Left colon (tissue), 2 donors: Measurements from ENCODE around the gene BANF2. TPM values are rescaled to one million over a fixed set of nuclear protein-coding genes. Genes with fewer than 3 reads are reported as not detected.
"Not testable (repeated sequence)": the region's sequence is repeated elsewhere in the genome, so short reads cannot be mapped to it uniquely, and the experiment has no call there.

ENCODE experiments used
- ATAC-seq: fragments of 200-7000 bp; cut with Tn5 transposase; one replicate; pipeline ENCODE4 v1.9.1; 2020; ENCODE audit warnings: mild to moderate bottlenecking, moderate library complexity
- DNase-seq, 2 donors: peaks; one replicate each; pipeline ENCODE4 v3.0.0-alpha.2; 2020
- intact Hi-C, 2 donors: fragments of 100-400 bp; cut with DNase I in 1 of 2; cut with micrococcal nuclease in 1 of 2; formaldehyde crosslinking; loops; one replicate each; pipeline versions ENCODE4 v1.11.2 to v1.14.0; 2022; cut with DNase I, micrococcal nuclease
- long read RNA-seq: library from polyadenylated mRNA; unstranded; transcript quantifications from one replicate; pipeline ENCODE4 v2.0.0, GENCODE V29; 2021
- total RNA-seq, 2 donors: library from RNA; stranded (reverse); fragmentation: NEBNext Ultra II Directional; extraction: Animal tissue kit (Norgen Biotek cat#: 25700); gene quantifications; one replicate each; pipeline ENCODE4 v1.2.1, GENCODE V29; 2021
- donor health status: DM: no; HTN: no; CAD: no.
- donor health status: DM: yes; HTN: yes; CAD: no.

Gene BANF2
- not detected for total RNA-seq
- long read RNA-seq: 0 reads

DNA sequence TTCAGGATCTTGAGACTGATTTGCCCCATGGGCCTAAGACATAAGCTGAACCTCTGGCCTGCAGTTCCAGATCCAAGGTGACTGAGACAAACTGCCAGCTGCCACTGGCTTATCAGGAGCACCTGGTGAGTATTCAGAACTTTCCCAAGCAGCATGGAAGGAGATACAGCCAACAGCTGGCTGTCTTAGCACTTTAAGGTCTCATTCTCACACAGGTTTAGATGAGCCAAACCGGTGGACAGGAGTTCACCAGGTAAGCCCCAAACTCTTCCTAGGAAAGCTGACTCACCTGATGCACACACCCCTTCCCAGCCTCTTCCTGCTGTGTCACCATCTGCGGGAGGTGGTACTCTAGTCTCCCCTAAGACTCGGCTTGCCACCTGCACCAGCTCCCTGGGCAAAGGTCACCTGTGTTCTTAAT is at the start of gene BANF2:
TSS of gene BANF2 (plus strand) at position 36 of the 421 bp plus-strand sequence. CDS start 25,060 bp downstream, outside the sequence.
- intact Hi-C loops: no loop called here
- DNase-seq: peak in 1 of 2 donors; percentile 44

GRCh38 chr20:17650301-17651128 is 49.3 kb upstream of the BANF2 start:
- ATAC-seq (no peak), DNase-seq (peak in 1 of 2 donors; percentile 25)
- intact Hi-C loops: no loop called here

More for the DNA sequence above, at the start of gene BANF2:
- peak; percentile 82 for ATAC-seq

DNA sequence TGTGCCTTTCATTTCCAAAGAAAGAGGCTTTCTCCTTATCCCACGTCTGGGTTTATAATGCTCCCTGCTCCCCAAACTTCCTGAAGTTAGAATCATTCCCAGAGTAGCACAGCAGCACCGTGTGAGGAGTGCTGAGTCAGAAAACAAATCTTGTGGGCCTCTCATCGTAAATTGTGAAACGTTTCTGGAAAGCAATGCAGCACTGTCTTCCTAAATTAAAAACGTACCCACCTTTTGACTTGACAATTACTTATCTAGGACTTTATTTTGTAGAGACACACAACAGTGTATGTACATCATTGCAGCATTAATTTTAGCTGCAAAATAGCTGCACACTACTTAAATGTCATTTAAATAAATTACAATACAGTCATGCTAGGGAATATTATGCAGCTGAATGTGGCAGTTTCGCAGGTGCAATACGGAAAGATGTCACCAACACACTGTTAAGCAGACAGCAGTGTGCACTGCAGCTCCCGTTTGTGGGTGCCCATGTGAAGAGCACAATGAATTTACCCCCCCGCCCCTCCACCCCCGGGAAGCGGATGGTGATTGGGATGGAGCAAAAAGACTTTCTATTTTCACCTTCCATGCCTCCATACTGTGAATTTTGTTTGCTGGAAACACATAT is 48.5 kb upstream of the BANF2 start:
- intact Hi-C loops: no loop called here
- DNase-seq: peak in 1 of 2 donors; percentile 8
- no peak for ATAC-seq

DNA sequence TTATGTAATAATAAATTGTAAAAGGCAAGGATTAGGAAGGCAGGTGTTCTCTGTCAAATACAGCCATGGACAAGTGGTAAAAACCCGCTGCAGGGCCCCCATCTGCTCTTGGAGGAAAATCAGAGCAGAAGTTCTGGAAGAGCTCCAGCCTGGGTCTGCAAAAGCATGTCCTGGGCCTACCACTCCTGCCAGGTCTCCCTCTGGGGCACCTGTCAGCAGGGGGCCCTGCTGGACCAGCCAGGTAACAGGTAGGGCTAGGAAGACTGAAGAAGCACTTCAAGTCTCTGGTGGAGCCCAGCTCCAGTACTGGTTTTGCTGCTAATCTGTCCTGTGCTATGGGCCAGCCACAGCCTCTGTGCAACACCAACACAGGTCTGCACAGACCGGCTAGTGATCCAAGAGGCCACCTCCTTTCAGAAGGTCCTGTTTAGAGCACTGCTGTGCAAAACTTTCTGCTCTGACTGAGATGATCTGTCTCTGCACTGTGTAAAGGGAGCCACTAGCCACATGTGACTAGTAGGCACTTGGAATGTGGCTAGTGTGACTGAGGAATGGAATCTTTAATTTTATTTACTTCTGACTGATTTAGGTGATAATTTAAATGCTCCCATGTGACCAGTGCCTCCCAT is 47.9 kb upstream of the BANF2 start:
- ATAC-seq (peak; percentile 34), DNase-seq (peak in 1 of 2 donors; percentile 31)
- intact Hi-C loops: no loop called here

- ATAC-seq (no peak), DNase-seq (peak in 1 of 2 donors; percentile 21)
- intact Hi-C loops: no loop called here
Measured at GRCh38 chr20:17652411-17652810, 47.4 kb upstream of the BANF2 start.

DNA sequence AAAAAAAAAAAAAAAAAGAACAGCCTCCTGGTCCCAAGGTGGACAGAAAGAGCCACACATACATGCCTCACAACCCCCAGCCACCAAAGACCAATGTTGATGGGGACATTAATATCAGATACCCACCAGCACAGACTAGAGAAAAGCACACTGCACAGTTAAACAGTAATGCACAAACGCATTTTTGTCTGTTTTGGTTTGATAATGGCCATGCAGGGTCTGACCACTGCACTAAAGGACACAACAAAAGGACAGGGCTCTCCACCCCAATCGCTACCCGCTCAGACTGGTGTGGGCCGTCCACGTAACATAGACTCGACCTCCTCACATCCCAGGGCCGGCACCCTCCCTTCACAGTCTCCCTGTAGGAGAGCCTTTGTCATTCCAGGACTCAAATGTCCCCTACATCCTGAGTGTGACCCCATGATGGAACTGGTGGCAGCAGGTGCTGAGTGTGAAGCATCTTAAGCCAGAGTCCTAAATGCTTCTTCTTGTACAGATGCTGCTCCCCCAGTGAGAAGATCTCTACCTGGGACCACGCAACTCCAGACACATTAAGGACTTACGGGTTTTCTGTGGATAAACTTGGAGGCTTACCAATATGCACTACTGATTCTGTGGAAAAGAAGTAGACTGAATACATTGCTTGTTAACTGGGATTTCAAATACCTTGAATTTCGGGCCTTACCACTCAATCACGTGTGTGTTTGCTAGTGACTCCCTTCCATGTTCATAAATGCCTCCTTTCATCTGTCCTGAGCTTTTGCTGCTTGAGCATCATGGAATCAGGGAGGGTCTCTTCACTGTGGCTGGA is 45.7 kb upstream of the BANF2 start:
- ATAC-seq (no peak), DNase-seq (peak in 1 of 2 donors; percentile 10)
- intact Hi-C loops: no loop called here

- ATAC-seq (no peak), DNase-seq (peak; percentile 23 to 61)
- intact Hi-C loops: no loop called here
Measured at GRCh38 chr20:17654649-17655285, 45.0 kb upstream of the BANF2 start.

DNA sequence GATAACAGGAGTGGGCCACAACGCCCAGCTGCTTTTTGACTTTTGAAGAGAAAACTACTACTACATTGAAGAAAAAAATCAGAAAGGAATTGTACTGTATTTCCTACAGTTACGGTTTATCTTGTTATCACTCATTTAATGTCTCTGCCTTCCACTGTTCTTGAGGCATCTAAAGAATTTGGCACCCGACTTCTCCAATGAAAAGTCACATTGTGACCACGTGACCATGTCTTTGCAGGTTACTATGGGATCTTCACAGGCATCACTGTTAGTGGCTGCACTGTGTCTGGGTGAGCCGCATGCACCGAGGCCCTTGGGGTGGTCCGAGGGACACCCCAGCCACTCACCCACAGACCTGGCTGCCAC is 44.5 kb upstream of the BANF2 start:
- peak in 1 of 2 donors; percentile 10 for DNase-seq
- intact Hi-C loops: no loop called here
- ATAC-seq: no peak

DNA sequence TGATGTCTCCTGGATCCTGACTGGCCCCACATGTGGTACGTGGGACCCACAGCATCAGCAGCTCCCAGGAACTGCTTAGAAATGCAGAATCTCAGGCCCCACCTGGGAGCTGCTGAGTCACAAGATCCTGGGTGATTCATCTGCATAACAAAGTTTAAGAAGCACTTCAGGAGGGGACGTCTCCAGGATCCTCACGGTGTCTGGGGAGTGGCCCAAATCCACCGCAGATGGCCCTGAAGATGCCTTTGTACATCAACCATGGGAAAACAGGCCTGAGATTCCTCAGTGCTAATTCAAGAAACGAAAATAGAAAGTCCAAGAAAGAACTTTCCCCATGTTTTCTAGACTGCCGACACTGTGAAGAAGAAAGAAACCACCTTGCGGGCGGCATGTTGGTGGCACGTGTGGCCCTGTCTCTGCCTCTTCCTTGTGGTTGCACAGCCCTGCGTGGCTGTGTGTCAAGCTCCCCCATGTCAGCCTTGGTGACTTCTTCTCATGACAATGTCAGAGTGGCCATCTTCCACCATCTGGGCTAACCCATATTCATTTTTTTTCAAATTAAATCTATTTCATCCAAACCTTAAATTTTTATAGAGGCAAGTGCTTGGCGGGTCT is 43.8 kb upstream of the BANF2 start:
- intact Hi-C loops: no loop called here
- ATAC-seq (no peak), DNase-seq (no peak)

GRCh38 chr20:17657079-17657825 is 42.5 kb upstream of the BANF2 start:
- ATAC-seq (no peak), DNase-seq (no peak)
- intact Hi-C loops: no loop called here

- ATAC-seq (no peak), DNase-seq (no peak)
- intact Hi-C loops: no loop called here
Measured at GRCh38 chr20:17657898-17658647, 41.7 kb upstream of the BANF2 start.

DNA sequence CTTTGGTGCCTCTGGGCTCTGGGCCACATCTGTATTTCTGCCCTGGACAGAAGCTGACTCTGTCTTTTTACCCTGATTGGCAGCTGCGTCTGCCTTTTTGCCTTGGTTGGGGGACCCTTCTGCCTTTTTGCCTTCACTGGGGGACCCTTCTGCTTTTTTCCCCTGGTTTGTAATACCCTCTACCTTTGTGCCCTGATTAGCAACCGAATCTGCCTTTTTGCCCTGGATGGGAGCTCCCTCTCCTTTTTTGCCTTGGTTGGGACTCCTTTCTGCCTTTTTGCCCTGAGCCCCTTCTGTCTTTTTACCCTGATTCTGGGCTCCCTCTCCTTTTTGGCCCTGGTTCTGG is 41.1 kb upstream of the BANF2 start:
- ATAC-seq (no peak), DNase-seq (no peak)
- intact Hi-C loops: no loop called here

DNA sequence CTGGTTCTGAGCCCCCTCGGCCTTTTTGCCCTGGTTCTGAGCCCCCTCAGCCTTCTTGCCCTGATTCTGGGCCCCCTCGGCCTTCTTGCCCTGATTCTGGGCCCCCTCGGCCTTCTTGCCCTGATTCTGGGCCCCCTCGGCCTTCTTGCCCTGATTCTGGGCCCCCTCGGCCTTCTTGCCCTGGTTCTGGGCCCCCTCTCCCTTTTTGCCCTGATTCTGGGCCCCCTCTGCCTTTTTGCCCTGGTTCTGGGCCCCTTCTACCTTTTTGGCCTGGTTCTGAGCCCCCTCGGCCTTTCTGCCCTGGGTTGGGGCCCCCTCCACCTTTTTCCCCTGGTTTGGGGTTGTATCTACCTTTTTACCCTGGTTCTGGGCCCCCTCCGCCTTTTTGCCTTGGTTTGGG is 40.4 kb upstream of the BANF2 start:
- intact Hi-C loops, DNase-seq, ATAC-seq: not testable (repeated sequence)

- DNase-seq (no peak), ATAC-seq (no peak)
- intact Hi-C loops: no loop called here
Measured at GRCh38 chr20:17659801-17660200, 40.0 kb upstream of the BANF2 start.

DNA sequence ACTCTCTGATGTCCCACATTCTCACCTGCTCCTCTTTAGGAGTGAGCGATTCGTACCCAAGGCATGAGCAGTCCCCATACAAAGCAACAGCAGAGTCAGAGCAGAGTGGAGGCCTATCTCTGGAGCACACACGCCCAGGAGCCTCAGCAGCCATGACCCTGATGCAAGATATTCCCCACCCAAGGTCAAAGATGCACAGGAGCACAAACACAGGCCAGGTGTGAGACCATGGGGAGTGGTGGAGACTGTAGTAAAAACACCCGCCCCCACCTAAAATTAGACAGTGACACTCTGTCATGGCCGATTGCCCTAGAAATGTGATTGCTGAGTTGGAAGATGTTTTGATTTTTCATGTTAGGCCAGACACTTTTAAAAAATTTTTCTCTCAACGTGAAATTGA is 39.1 kb upstream of the BANF2 start:
- intact Hi-C loops: no loop called here
- ATAC-seq (peak; percentile 41), DNase-seq (no peak)

DNA sequence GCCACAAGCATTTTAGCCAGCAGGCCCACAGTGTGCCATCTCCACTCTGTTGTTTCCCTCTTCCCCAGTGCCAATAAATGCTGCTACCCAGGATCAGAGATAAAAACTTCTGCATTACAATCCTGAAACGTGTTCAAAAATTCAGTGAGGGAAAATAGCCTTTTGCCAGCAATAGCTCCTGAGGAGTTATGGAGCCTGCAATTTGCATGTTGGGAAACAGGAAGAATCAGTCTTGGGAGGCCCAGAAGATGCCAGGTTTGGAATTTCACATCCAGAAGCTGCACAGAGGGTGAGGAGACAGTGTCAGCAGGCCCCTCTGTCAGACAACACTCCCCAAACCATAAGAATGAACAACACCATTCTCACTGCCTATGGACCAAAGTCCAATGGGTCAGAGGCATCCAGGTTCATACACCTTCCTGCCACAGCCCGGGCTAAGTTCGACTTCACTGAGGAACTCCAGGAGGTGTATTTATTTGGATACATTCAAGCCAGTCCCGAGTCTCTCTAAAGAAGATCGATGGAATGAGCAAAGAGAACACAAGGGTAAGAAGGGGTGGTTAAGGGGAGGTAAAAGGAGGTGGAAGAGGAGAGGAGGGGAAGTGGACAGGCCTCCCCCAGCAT is 38.5 kb upstream of the BANF2 start:
- no peak for DNase-seq
- peak; percentile 88 for ATAC-seq
- intact Hi-C loops: no loop called here
